WTC11 (cell line): ENCODE results near the gene SPRYD3. TPM values are rescaled to one million over a fixed set of nuclear protein-coding genes. Genes with fewer than 3 reads are reported as not detected.

Experiments used
- ATAC-seq: fragments of 200-7000 bp; cut with Tn5 transposase; 2 replicates; pipeline ENCODE4 v1.10.0; 2021; ENCODE audit warnings: mild to moderate bottlenecking, moderate library complexity
- CTCF ChIA-PET: fragments of 300-600 bp; sonication (Branson Sonifier 250); formaldehyde crosslinking; loops from one replicate; lab custom pipeline; 2021; ENCODE audit warnings: antibody characterized with exemption; lab: Charles Lee
- POLR2A ChIA-PET: fragments of 350-600 bp; sonication (Branson Sonifier 250); formaldehyde crosslinking; loops from one replicate; lab custom pipeline; 2021; ENCODE audit warnings: antibody characterized with exemption; lab: Charles Lee
- DNase-seq: peaks from one replicate; pipeline ENCODE4 v3.0.0; 2021; ENCODE audit warnings: low spot score
- H3K27ac Mint-ChIP-seq: 2 replicates; pipeline ENCODE4 v1.8.0; 2021; ENCODE audit warnings: mixed read lengths
- H3K27me3 Mint-ChIP-seq: 2 replicates; pipeline ENCODE4 v1.8.0; 2021; ENCODE audit warnings: low read depth, mild to moderate bottlenecking, moderate library complexity, mixed read lengths
- H3K36me3 Mint-ChIP-seq: 2 replicates; pipeline ENCODE4 v1.8.0; 2021; ENCODE audit warnings: mixed read lengths
- H3K4me1 Mint-ChIP-seq: 2 replicates; pipeline ENCODE4 v1.8.0; 2022; ENCODE audit warnings: mixed read lengths
- H3K4me3 Mint-ChIP-seq: 2 replicates; pipeline ENCODE4 v1.8.0; 2021; ENCODE audit warnings: mild to moderate bottlenecking, moderate library complexity, mixed read lengths
- H3K9me3 Mint-ChIP-seq: 2 replicates; pipeline ENCODE4 v1.8.0; 2021; ENCODE audit warnings: mixed read lengths
- CREB1 ChIP-seq: sonication (generic); formaldehyde crosslinking; IDR thresholded peaks from 2 replicates; pipeline ENCODE4 v1.8.0; 2023; ENCODE audit warnings: mild to moderate bottlenecking, missing genetic modification reagents
- ESRRA ChIP-seq: sonication (generic); formaldehyde crosslinking; IDR thresholded peaks from 2 replicates; pipeline ENCODE4 v1.8.1; 2022; ENCODE audit warnings: mild to moderate bottlenecking, missing genetic modification reagents, borderline replicate concordance
- JUN ChIP-seq: sonication (generic); formaldehyde crosslinking; IDR thresholded peaks from 2 replicates; pipeline ENCODE4 v1.8.0; 2023; ENCODE audit warnings: mild to moderate bottlenecking, missing genetic modification reagents
- KAT7 ChIP-seq: sonication (generic); formaldehyde crosslinking; IDR thresholded peaks from 2 replicates; pipeline ENCODE4 v1.8.1; 2023; ENCODE audit warnings: missing genetic modification reagents, mild to moderate bottlenecking, borderline replicate concordance
- MAX ChIP-seq: sonication (generic); formaldehyde crosslinking; IDR thresholded peaks from 2 replicates; pipeline ENCODE4 v1.8.0; 2022; ENCODE audit warnings: mild to moderate bottlenecking, missing genetic modification reagents
- MYBL2 ChIP-seq: sonication (generic); formaldehyde crosslinking; IDR thresholded peaks from 2 replicates; pipeline ENCODE4 v1.8.1; 2023; ENCODE audit warnings: mild to moderate bottlenecking, moderate library complexity, missing genetic modification reagents
- NR1H2 ChIP-seq: sonication (generic); formaldehyde crosslinking; IDR thresholded peaks from 2 replicates; pipeline ENCODE4 v1.9.0; 2021; ENCODE audit warnings: mild to moderate bottlenecking, moderate library complexity, missing genetic modification reagents
- NR2C2 ChIP-seq: sonication (generic); formaldehyde crosslinking; IDR thresholded peaks from 2 replicates; pipeline ENCODE4 v1.8.0; 2022; ENCODE audit warnings: mild to moderate bottlenecking, missing genetic modification reagents
- SOX15 ChIP-seq: fragments of 250-450 bp; sonication (Bioruptor Pico); IDR thresholded peaks from 2 replicates; pipeline ENCODE4 v1.9.0; 2021; ENCODE audit warnings: mild to moderate bottlenecking
- ZNF423 ChIP-seq: fragments of 250-450 bp; sonication (Bioruptor Pico); IDR thresholded peaks from 2 replicates; pipeline ENCODE4 v2.1.2; 2022; ENCODE audit warnings: mild to moderate bottlenecking, moderate library complexity
- microRNA-seq: library from miRNA; unstranded; fragments of <30 nt; microRNA quantifications from one replicate; pipeline ENCODE4 v1.2.0, GENCODE V29; 2022; ENCODE audit warnings: borderline number of aligned reads
- total RNA-seq: library from RNA; stranded (reverse); gene quantifications from 3 replicates; pipeline ENCODE4 v1.2.3, GENCODE V29; 2021

SPRYD3 gene
- total RNA-seq, 1 experiment from 2014 or later, result 11.9 TPM

DNA sequence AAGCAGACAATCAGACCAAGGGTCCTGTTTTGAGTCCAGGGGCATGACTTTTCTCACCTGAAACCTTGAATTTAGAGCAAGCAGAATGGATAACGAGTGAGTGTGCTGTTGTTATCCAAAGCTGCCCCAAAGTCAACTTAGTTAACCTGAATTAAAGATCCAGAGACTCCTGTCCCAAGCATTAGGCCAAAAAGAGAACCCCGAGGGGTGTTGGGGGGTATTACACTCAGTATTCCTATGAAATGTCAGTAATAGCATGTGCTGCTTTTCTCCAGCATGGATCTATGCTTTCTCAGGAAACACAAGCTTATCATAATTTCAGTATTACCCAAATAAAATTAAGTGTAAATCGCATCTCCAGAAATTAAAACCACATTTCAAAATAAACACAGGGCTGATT lies 53.9 kb downstream of the SPRYD3 start (continued):
- no peak for TF ChIP-seq NR2C2 (CRISPR knock-in tag)
- TF ChIP-seq MAX (CRISPR knock-in tag), result no peak
- TF ChIP-seq CREB1 (CRISPR knock-in tag), result no peak
- TF ChIP-seq ZNF423 (CRISPR knock-in tag), result no peak
- TF ChIP-seq NR1H2 (CRISPR knock-in tag), result no peak
- TF ChIP-seq ESRRA, result no peak

GRCh38 chr12:53014709-53015108 lies 64.5 kb downstream of the SPRYD3 start:
- H3K9me3 Mint-ChIP-seq, result no peaks in the 10 kb centered on the region
- ATAC-seq (no peak), DNase-seq (no peak)
- peaks cover 72% of the 10 kb centered on the region for H3K36me3 Mint-ChIP-seq
- TF ChIP-seq KAT7 (CRISPR knock-in tag), result no peak
- TF ChIP-seq JUN (CRISPR knock-in tag), result no peak
- no peak for TF ChIP-seq NR2C2 (CRISPR knock-in tag)
- TF ChIP-seq SOX15 (CRISPR knock-in tag), result no peak
- TF ChIP-seq MYBL2 (CRISPR knock-in tag), result no peak
- POLR2A ChIA-PET, result interaction anchor here (1.3 kb wide), 1 partner anchor 9 kb away, joined by 4 read pairs; the partner anchor contains the start of gene EIF4B
- no peak overlapping the region for H3K4me3 Mint-ChIP-seq
- H3K4me1 Mint-ChIP-seq, result peaks cover 17% of the 10 kb centered on the region
- H3K27me3 Mint-ChIP-seq, result no peaks in the 10 kb centered on the region
- no peak overlapping the region; the same call in 1 of the 2 replicates for H3K27ac Mint-ChIP-seq
- CTCF ChIA-PET, result no interaction called here

Small RNA genes within 50 kb of the gene (microRNA-seq; reads per million reads assigned to microRNA genes)
- gene MIR6757, result not detected

Other genes with a start within 250 kb of the SPRYD3 start
- gene KRT79, start 245.1 kb downstream of the SPRYD3 start, total RNA-seq, result not detected in 3 replicates
- gene KRT78, start 230.4 kb downstream of the SPRYD3 start, total RNA-seq, result not detected in 3 replicates
- gene KRT8, start 174.3 kb downstream of the SPRYD3 start, total RNA-seq, result 424 to 477 TPM (median 429 TPM) in 3 replicates
- 461 to 525 TPM (median 465 TPM) in 3 replicates for gene KRT18, start 130.3 kb downstream of the SPRYD3 start, total RNA-seq
- 730 to 860 TPM (median 838 TPM) in 3 replicates for gene EIF4B, start 72.9 kb downstream of the SPRYD3 start, total RNA-seq
- 3.4 to 7.7 TPM (median 4.1 TPM) in 3 replicates for gene TNS2, start 29.3 kb downstream of the SPRYD3 start, total RNA-seq
- 6.4 to 11.2 TPM (median 7.4 TPM) in 3 replicates for gene IGFBP6, start 18.3 kb upstream of the SPRYD3 start, total RNA-seq
- not detected in 3 replicates for gene SOAT2, start 24.1 kb upstream of the SPRYD3 start, total RNA-seq
- gene ZNF740, start 101.3 kb upstream of the SPRYD3 start, total RNA-seq, result 26.6 to 36.6 TPM (median 36.1 TPM) in 3 replicates
- 11.5 to 12.6 TPM (median 12.3 TPM) in 3 replicates for gene CSAD, start 101.5 kb upstream of the SPRYD3 start, total RNA-seq
- gene ITGB7, start 127.9 kb upstream of the SPRYD3 start, total RNA-seq, result 0.90 to 1.4 TPM (median 1.1 TPM) in 3 replicates
- gene RARG, start 152.8 kb upstream of the SPRYD3 start, total RNA-seq, result 68.1 to 77.2 TPM (median 69.7 TPM) in 3 replicates
- gene ESPL1, start 188.9 kb upstream of the SPRYD3 start, total RNA-seq, result 41.5 to 61.4 TPM (median 48.5 TPM) in 3 replicates
- 263 to 286 TPM (median 270 TPM) in 3 replicates for gene PFDN5, start 216.2 kb upstream of the SPRYD3 start, total RNA-seq
- 84.7 to 93.1 TPM (median 92.8 TPM) in 3 replicates for gene MYG1, start 220.3 kb upstream of the SPRYD3 start, total RNA-seq
- 95.8 to 104 TPM (median 98.9 TPM) in 3 replicates for gene AAAS, start 242.2 kb upstream of the SPRYD3 start, total RNA-seq